GM23338 (cell line): ENCODE data around the gene COX4I2. TPM values are rescaled to one million over a fixed set of nuclear protein-coding genes. Genes with fewer than 3 reads are reported as not detected.
A peak's percentile ranks its signal among the peaks of the same experiment; 100 is the strongest.

Experiments used
- ATAC-seq: fragments of 200-7000 bp; cut with Tn5 transposase; 3 replicates; pipeline ENCODE4 v1.9.1; 2020
- DNase-seq: peaks from one replicate; pipeline ENCODE4 v3.0.0-alpha.2; 2015; ENCODE audit warnings: low spot score
- H2AFZ ChIP-seq: fragments of 200-600 bp; sonication (generic); 2 replicates; pipeline ENCODE4 v1.8.0; 2016; ENCODE audit warnings: antibody characterized with exemption, mild to moderate bottlenecking, moderate library complexity
- H3F3A ChIP-seq: fragments of 200-600 bp; sonication (generic); replicated peaks from 2 replicates; pipeline ENCODE4 v1.8.0; 2017; ENCODE audit warnings: antibody characterized with exemption, mixed run types, low read depth
- H3K27ac ChIP-seq: fragments of 200-600 bp; sonication (generic); 2 replicates; pipeline ENCODE4 v1.6.1; 2016; ENCODE audit warnings: low read depth
- H3K27me3 ChIP-seq: fragments of 200-600 bp; sonication (generic); 2 replicates; pipeline ENCODE4 v1.8.0; 2016; ENCODE audit warnings: mild to moderate bottlenecking, mixed run types, moderate library complexity; ENCODE audit not compliant: insufficient read depth
- H3K36me3 ChIP-seq: fragments of 200-600 bp; sonication (generic); 2 replicates; pipeline ENCODE4 v1.8.0; 2016; ENCODE audit warnings: mild to moderate bottlenecking; ENCODE audit not compliant: insufficient read depth
- H3K4me1 ChIP-seq: fragments of 200-600 bp; sonication (generic); 2 replicates; pipeline ENCODE4 v1.8.0; 2016; ENCODE audit warnings: mild to moderate bottlenecking, moderate library complexity; ENCODE audit not compliant: insufficient read depth
- H3K4me2 ChIP-seq: fragments of 200-600 bp; sonication (generic); 2 replicates; pipeline ENCODE4 v1.7.1; 2017; ENCODE audit warnings: mixed run types
- H3K4me3 ChIP-seq: fragments of 200-600 bp; sonication (generic); 2 replicates; pipeline ENCODE4 v1.6.1; 2016; ENCODE audit warnings: mixed run types
- H3K79me2 ChIP-seq: fragments of 200-600 bp; sonication (generic); replicated peaks from 2 replicates; pipeline ENCODE4 v1.8.0; 2017; ENCODE audit warnings: mild to moderate bottlenecking; ENCODE audit not compliant: insufficient read depth
- H3K9me2 ChIP-seq: fragments of 200-600 bp; sonication (generic); 2 replicates; pipeline ENCODE4 v1.8.0; 2017; ENCODE audit not compliant: insufficient read depth
- H4K20me1 ChIP-seq: fragments of 200-600 bp; sonication (generic); replicated peaks from 2 replicates; pipeline ENCODE4 v1.8.0; 2017; ENCODE audit warnings: mild to moderate bottlenecking; ENCODE audit not compliant: insufficient read depth
- H3K27ac Mint-ChIP-seq: 2 replicates; pipeline ENCODE4 v1.8.0; 2020; ENCODE audit warnings: inconsistent platforms, mild to moderate bottlenecking, moderate library complexity, mixed read lengths
- H3K27me3 Mint-ChIP-seq: 3 replicates; pipeline ENCODE4 v1.8.0; 2022; ENCODE audit warnings: low read depth, mild to moderate bottlenecking, moderate library complexity, mixed read lengths, inconsistent platforms; ENCODE audit not compliant: insufficient read depth, poor library complexity
- H3K36me3 Mint-ChIP-seq: 3 replicates; pipeline ENCODE4 v1.8.0; 2021; ENCODE audit warnings: low read depth, mild to moderate bottlenecking, inconsistent platforms, moderate library complexity, mixed read lengths
- H3K4me1 Mint-ChIP-seq: 3 replicates; pipeline ENCODE4 v1.8.0; 2020; ENCODE audit warnings: mild to moderate bottlenecking, inconsistent platforms, mixed read lengths
- H3K4me3 Mint-ChIP-seq: 3 replicates; pipeline ENCODE4 v1.8.0; 2021; ENCODE audit warnings: moderate library complexity, mild to moderate bottlenecking, inconsistent platforms, mixed read lengths
- H3K9me3 Mint-ChIP-seq: 3 replicates; pipeline ENCODE4 v1.8.0; 2020; ENCODE audit warnings: moderate library complexity, mild to moderate bottlenecking, inconsistent platforms, mixed read lengths
- CREB1 ChIP-seq: fragments of 250-450 bp; sonication (Bioruptor Pico); IDR thresholded peaks from 2 replicates; pipeline ENCODE4 v1.5.0; 2020; ENCODE audit warnings: low read depth, mild to moderate bottlenecking, moderate library complexity
- CTCF ChIP-seq, 2 experiments: fragments of 200-600 bp in 1 of 2; sonication (generic) in 1 of 2; conservative IDR thresholded peaks; 2 replicates each; pipeline versions ENCODE4 v1.5.1 to v1.6.1; 2016 to 2017; ENCODE audit warnings: antibody characterized with exemption in 2 of 2, low read depth in 2 of 2, mild to moderate bottlenecking in 2 of 2, moderate library complexity in 1 of 2
- ETS1 ChIP-seq: IDR thresholded peaks from 2 replicates; pipeline ENCODE4 v1.6.1; 2016; ENCODE audit warnings: antibody characterized with exemption
- EZH2 ChIP-seq: fragments of 200-600 bp; sonication (generic); IDR thresholded peaks from one replicate; pipeline ENCODE4 v1.8.0; 2017; ENCODE audit warnings: antibody characterized with exemption, mild to moderate bottlenecking, low read depth; ENCODE audit not compliant: unreplicated experiment
- EZH2phosphoT487 ChIP-seq: fragments of 200-600 bp; sonication (generic); IDR thresholded peaks from one replicate; pipeline ENCODE4 v1.8.1; 2018; ENCODE audit warnings: antibody characterized with exemption; ENCODE audit not compliant: unreplicated experiment
- JUNB ChIP-seq: IDR thresholded peaks from one replicate; pipeline ENCODE4 v1.6.1; 2016; ENCODE audit warnings: antibody characterized with exemption; ENCODE audit not compliant: unreplicated experiment
- POLR2AphosphoS5 ChIP-seq: IDR thresholded peaks from 2 replicates; pipeline ENCODE4 v1.6.1; 2016; ENCODE audit warnings: antibody characterized with exemption, low read depth
- REST ChIP-seq: IDR thresholded peaks from one replicate; pipeline ENCODE4 v1.6.1; 2018; ENCODE audit warnings: antibody characterized with exemption; ENCODE audit not compliant: unreplicated experiment
- STAT1 ChIP-seq: IDR thresholded peaks from one replicate; pipeline ENCODE4 v1.6.1; 2016; ENCODE audit warnings: antibody characterized with exemption; ENCODE audit not compliant: unreplicated experiment
- ZNF114 ChIP-seq: fragments of 250-450 bp; sonication (Bioruptor Pico); IDR thresholded peaks from 2 replicates; pipeline ENCODE4 v1.5.0; 2020; ENCODE audit warnings: mild to moderate bottlenecking, moderate library complexity
- ZNF462 ChIP-seq: fragments of 250-450 bp; sonication (Bioruptor Pico); IDR thresholded peaks from 2 replicates; pipeline ENCODE4 v1.5.0; 2020; ENCODE audit warnings: mild to moderate bottlenecking, moderate library complexity
- polyA plus RNA-seq: library from polyadenylated mRNA; unstranded; fragments of >200 nt; fragmentation: Nextera tagmentation; extraction: Ambion mirVana; gene quantifications from 2 replicates; pipeline ENCODE4 v1.2.1, GENCODE V29; 2016
- total RNA-seq: library from RNA; depleted of rRNA; stranded (reverse); fragments of >200 nt; shearing (Covaris generic); gene quantifications from 2 replicates; pipeline ENCODE4 v1.2.3, GENCODE V29; 2014

The COX4I2 gene
- total and polyA plus RNA-seq, 2 experiments from 2014 or later, result 0.63 TPM; not detected in 1

- Mint-ChIP-seq H3K27me3 (peaks cover 10% of the 10 kb centered on the region), H3K4me1 (peaks cover 40% of the 10 kb centered on the region), H3K36me3 (peaks cover 23% of the 10 kb centered on the region), H3K27ac (0 out of 2 replicates have a peak overlapping the region, but pooled peaks have one; percentile 29), H3K9me3 (no peaks in the 10 kb centered on the region; the same call in 1 of the 3 replicates), H3K4me3 (no peak overlapping the region)
- Histone ChIP-seq H3K36me3 (peaks cover 5% of the 10 kb centered on the region; the same call in 1 of the 2 replicates), H3F3A (peaks cover 23% of the 10 kb centered on the region), H3K4me1 (peaks cover 32% of the 10 kb centered on the region), H3K4me2 (peak overlapping the region; percentile 59), H3K4me3 (no peak overlapping the region), H2AFZ (no peak overlapping the region), H3K79me2 (peaks cover 84% of the 10 kb centered on the region), H4K20me1 (peaks cover 8% of the 10 kb centered on the region), H3K27me3 (no peaks in the 10 kb centered on the region), H3K27ac (peak overlapping the region; percentile 30; the same call in 1 of the 2 replicates), H3K9me2 (peaks cover 3% of the 10 kb centered on the region; the same call in 1 of the 2 replicates)
- TF ChIP-seq JUNB, result no peak
- TF ChIP-seq CREB1 (CRISPR knock-in tag), result no peak
- no peak for TF ChIP-seq EZH2phosphoT487
- no peak for TF ChIP-seq POLR2AphosphoS5
- no peak for TF ChIP-seq ETS1
- no peak for TF ChIP-seq STAT1
- TF ChIP-seq EZH2, result no peak
- TF ChIP-seq CTCF (conservative IDR thresholded peaks at IDR 0.05; ENCODE audit: low read depth in 2 of 2), result no peak
- TF ChIP-seq ZNF462 (CRISPR knock-in tag), result no peak
- no peak for TF ChIP-seq ZNF114 (CRISPR knock-in tag)
- no peak for TF ChIP-seq REST
- peak; percentile 62 for DNase-seq
- ATAC-seq, result no peak; the same call in 2 of the 3 replicates
Measured at GRCh38 chr20:31691646-31692275, 54.0 kb downstream of the COX4I2 start.
